K562 (cell line): ENCODE measurements around the gene RFWD3. TPM values are rescaled to one million over a fixed set of nuclear protein-coding genes. Genes with fewer than 3 reads are reported as not detected.

ENCODE experiments used
- ATAC-seq: fragments of 200-7000 bp; cut with Tn5 transposase; 3 replicates; pipeline ENCODE4 v1.9.1; 2020; ENCODE audit warnings: moderate library complexity
- BruUV-seq: library from RNA; stranded (reverse); fragments of 400-500 nt; replicated peaks from 2 replicates; lab custom pipeline; 2021; lab: Mats Ljungman, UMichigan
- CTCF ChIA-PET: fragments of 300-600 bp; formaldehyde crosslinking; extraction: SDS; loops from one replicate; lab custom pipeline; 2021; ENCODE audit warnings: low intra/inter-chr PET ratio; lab: Yijun Ruan, JAX
- POLR2A ChIA-PET: fragments of 300-600, 350-650 bp; sonication (Branson Sonifier 250); formaldehyde crosslinking; extraction: SDS; loops from one replicate; lab custom pipeline; 2021; ENCODE audit warnings: antibody characterized with exemption, inconsistent platforms; lab: Yijun Ruan, JAX
- DNase-seq, 4 experiments: peaks; one replicate each; pipeline versions ENCODE4 v3.0.0 to v3.0.0-alpha.2; 2011 to 2018; ENCODE audit warnings: low spot score in 3 of 4, mixed read lengths in 3 of 4; ENCODE audit errors: extremely low read depth in 1 of 4
- FAIRE-seq: peaks from 2 replicates; lab custom pipeline; 2011; peaks lifted over from hg19 to GRCh38; lab: Jason Lieb, UNC
- H2AFZ ChIP-seq: 2 replicates; pipeline ENCODE4 v1.6.0; 2011; ENCODE audit warnings: low read depth, low read length, control low read depth, inconsistent platforms
- H3K27ac ChIP-seq: fragments of 200-600 bp; 3 replicates; pipeline ENCODE4 v1.8.0; 2011; ENCODE audit warnings: low read depth, mild to moderate bottlenecking, control low read depth, inconsistent platforms, low read length, moderate library complexity, mixed read lengths; ENCODE audit errors: extremely low read depth
- H3K27me3 ChIP-seq, 2 experiments: fragments of 300-600 bp in 1 of 2; 2 replicates in 1 of 2; 3 replicates in 1 of 2; pipeline versions ENCODE4 v1.6.0 to v1.8.0; 2011; ENCODE audit warnings: inconsistent platforms in 2 of 2, low read length in 2 of 2, mild to moderate bottlenecking in 1 of 2, mixed read lengths in 1 of 2, moderate library complexity in 1 of 2; ENCODE audit not compliant: control insufficient read depth in 2 of 2, insufficient read depth in 2 of 2
- H3K36me3 ChIP-seq: fragments of 300-600 bp; 3 replicates; pipeline ENCODE4 v1.8.0; 2011; ENCODE audit warnings: mild to moderate bottlenecking, low read length, inconsistent platforms; ENCODE audit not compliant: control insufficient read depth, insufficient read depth
- H3K4me1 ChIP-seq, 2 experiments: fragments of 200-600 bp in 1 of 2; replicated peaks in 1 of 2; 2 replicates in 1 of 2; 3 replicates in 1 of 2; pipeline versions ENCODE4 v1.5.1 to v1.8.0; 2011; ENCODE audit warnings: inconsistent platforms in 2 of 2, low read length in 2 of 2, mild to moderate bottlenecking in 1 of 2, mixed read lengths in 1 of 2, moderate library complexity in 1 of 2; ENCODE audit not compliant: control insufficient read depth in 2 of 2, insufficient read depth in 2 of 2
- H3K4me2 ChIP-seq: 2 replicates; pipeline ENCODE4 v1.6.1; 2011; ENCODE audit warnings: low read length, control low read depth, inconsistent platforms, mixed read lengths; ENCODE audit not compliant: insufficient read depth
- H3K4me3 ChIP-seq: fragments of 200-600 bp; sonication (generic), shearing (Covaris generic); 2 replicates; pipeline ENCODE4 v1.5.1; 2016; ENCODE audit warnings: control low read depth, inconsistent platforms
- H3K79me2 ChIP-seq: fragments of 200-600 bp; 3 replicates; pipeline ENCODE4 v1.8.0; 2011; ENCODE audit warnings: low read length, inconsistent platforms; ENCODE audit not compliant: control insufficient read depth, insufficient read depth
- H3K9ac ChIP-seq, 2 experiments: 2 replicates each; pipeline versions ENCODE4 v1.6.0 to v1.6.1; 2011; ENCODE audit warnings: low read depth in 2 of 2, low read length in 2 of 2, control low read depth in 1 of 2, inconsistent platforms in 1 of 2, mild to moderate bottlenecking in 1 of 2, mixed read lengths in 1 of 2; ENCODE audit not compliant: insufficient read depth in 1 of 2
- H3K9me1 ChIP-seq: one replicate; pipeline ENCODE4 v1.6.0; 2011; ENCODE audit warnings: inconsistent platforms, mild to moderate bottlenecking, low read length, moderate library complexity; ENCODE audit not compliant: control insufficient read depth, insufficient read depth
- H3K9me3 ChIP-seq: replicated peaks from 2 replicates; pipeline ENCODE4 v1.5.1; 2011; ENCODE audit warnings: low read depth, low read length, inconsistent platforms; ENCODE audit not compliant: control insufficient read depth, insufficient read depth
- H4K20me1 ChIP-seq: replicated peaks from 2 replicates; pipeline ENCODE4 v1.6.1; 2011; ENCODE audit warnings: low read length, inconsistent platforms, mixed read lengths; ENCODE audit not compliant: control insufficient read depth, insufficient read depth
- NFATC3 ChIP-seq: fragments of 450-650 bp; IDR thresholded peaks from 2 replicates; pipeline ENCODE4 v1.6.1; 2017; ENCODE audit warnings: mild to moderate bottlenecking
- PKNOX1 ChIP-seq: fragments of 450-650 bp; IDR thresholded peaks from 2 replicates; pipeline ENCODE4 v1.6.1; 2016
- ZNF76 ChIP-seq: fragments of 250-450 bp; sonication (Bioruptor Pico); IDR thresholded peaks from 2 replicates; pipeline ENCODE4 v1.4.0; 2020; ENCODE audit warnings: mild to moderate bottlenecking, moderate library complexity, borderline replicate concordance
- WGBS: fragments of 100-300 bp; shearing (Covaris generic); methylation state at CpG from one replicate; pipeline ENCODE4 v1.1.6; 2016; ENCODE audit warnings: low coverage, mixed read lengths; ENCODE audit not compliant: insufficient coverage; ENCODE audit errors: missing lambda C conversion rate; 5-methylcytosine and 5-hydroxymethylcytosine counted together
- in situ Hi-C: fragments of 300-500 bp; cut with MboI; formaldehyde crosslinking; loops from 4 replicates; pipeline ENCODE4 v1.15.0; 2018; ENCODE audit warnings: inconsistent platforms, mixed read lengths
- intact Hi-C: fragments of 100-400 bp; cut with micrococcal nuclease; formaldehyde crosslinking; loops from 2 replicates; pipeline ENCODE4 v1.14.2; 2022
- polyA plus RNA-seq, 8 experiments: library from polyadenylated mRNA; depleted of rRNA in 4 of 8; stranded (reverse) in 5 of 8; unstranded in 3 of 8; fragments of >200 nt; fragmentation: Nextera tagmentation in 2 of 8; fragmentation: Illumina TruSeq in 1 of 8; extraction: Ambion mirVana in 2 of 8; extraction: Trizol in 1 of 8; gene quantifications; 2 replicates each; pipeline versions ENCODE4 v1.2.1 to v1.2.3, GENCODE V29; 2011 to 2014; ENCODE audit warnings: inconsistent platforms in 1 of 8, missing spikeins in 1 of 8
- total RNA-seq, 7 experiments: library from RNA; depleted of rRNA in 6 of 7; stranded (reverse); fragments of >200 nt in 6 of 7; fragmentation: Illumina TruSeq in 2 of 7; extraction: Trizol in 2 of 7; gene quantifications; 2 replicates each; pipeline versions ENCODE4 v1.2.1 to v1.2.3, GENCODE V29; 2011 to 2021; ENCODE audit warnings: low replicate concordance in 1 of 7

The RFWD3 gene
- total and polyA plus RNA-seq, 9 of the 15 experiments (the other 6 are each of a cell fraction or from before 2014, with no cell fraction given): 20.8 to 121 (median 79.0) TPM

GRCh38 chr16:74605746-74606520 lies 60.7 kb downstream of the RFWD3 start (continued):
- TF ChIP-seq PKNOX1 (peak; percentile 54; the same call in 1 of the 2 replicates), NFATC3 (no peak)
- TF ChIP-seq, all 486 proteins: peak for 10

- Histone ChIP-seq H3K4me2 (peak overlapping the region; percentile 90), H3K27ac (peak overlapping the region; percentile 93; the same call in 2 of the 3 replicates), H2AFZ (no peak overlapping the region), H3K79me2 (peaks cover 65% of the 10 kb centered on the region), H3K27me3 (no peaks in the 10 kb centered on the region), H3K9me1 (no peaks in the 10 kb centered on the region), H3K36me3 (no peaks in the 10 kb centered on the region), H3K4me1 (peaks cover 11 to 23% of the 10 kb centered on the region in 2 experiments), H3K4me3 (peak overlapping the region; percentile 99), H4K20me1 (0 out of 2 replicates have a peak, but pooled peaks cover 4% of the 10 kb centered on the region), H3K9ac (peak overlapping the region in 1 of 2 experiments; percentile 85; a peak in 2 of 4 replicates), H3K9me3 (no peaks in the 10 kb centered on the region)
- TF ChIP-seq ZNF76: no peak
- intact Hi-C loops (no loop called here), in situ Hi-C loops (no loop called here)
- no peak for FAIRE-seq
- no TSS peak for BruUV-seq
- CTCF ChIA-PET: no interaction called here
- no peak for ATAC-seq
- no peak for DNase-seq
- 4% methylated on average over 6 of the region's 6 CpGs for WGBS
- POLR2A ChIA-PET: interaction anchor here (0.6 to 2.6 kb wide), 6 partner anchors 11 to 317 kb away, joined by 3 to 22 read pairs (median 4); no protein-coding TSS in a partner anchor
These were observed 61.3 kb downstream of the RFWD3 start for GRCh38 chr16:74605332-74605731.
